ENCODE data around the gene MYLK2.

Gene MYLK2

GRCh38 chr20:31817461-31817860 is 1.7 kb upstream of the MYLK2 start:
- no peaks in the 10 kb centered on the region for H3K36me3 ChIP-seq (ENCODE audit: control insufficient read depth, low read length)
- H3F3A ChIP-seq (ENCODE audit: control insufficient read depth, insufficient read depth), result no peaks in the 10 kb centered on the region
- no peaks in the 10 kb centered on the region for H3K27me3 ChIP-seq (ENCODE audit: control insufficient read depth, low read length)
- H3K4me1 ChIP-seq (ENCODE audit: control insufficient read depth, low read length), result no peaks in the 10 kb centered on the region
- no peak for TF ChIP-seq CTCF (IDR thresholded peaks at IDR 0.05; ENCODE audit: low read depth, low read length, poor library complexity, severe bottlenecking)
- no peak for TF ChIP-seq EZH2phosphoT487 (IDR thresholded peaks at IDR 0.05; ENCODE audit: borderline replicate concordance, low read length)
- H3K27ac ChIP-seq (ENCODE audit: low read depth, low read length), result no peak overlapping the region
- no peaks in the 10 kb centered on the region for H4K20me1 ChIP-seq (ENCODE audit: control insufficient read depth, insufficient read depth, low read depth, low read length)
- H3K79me2 ChIP-seq (ENCODE audit: control insufficient read depth, low read length), result no peaks in the 10 kb centered on the region
- no peak overlapping the region for H3K4me3 ChIP-seq (ENCODE audit: low read length)
- H3K9me2 ChIP-seq (replicated peaks; ENCODE audit: control insufficient read depth, low read length), result no peaks in the 10 kb centered on the region
- no peak overlapping the region for H3K4me2 ChIP-seq (ENCODE audit: low read length)
- H3K9me3 ChIP-seq (ENCODE audit: control insufficient read depth, insufficient read depth, low read length), result no peaks in the 10 kb centered on the region

- no peaks in the 10 kb centered on the region for H4K20me1 ChIP-seq (ENCODE audit: control insufficient read depth, insufficient read depth, low read depth, low read length)
- peaks cover 6% of the 10 kb centered on the region; the same call in 1 of the 2 replicates for H3K4me1 ChIP-seq (ENCODE audit: control insufficient read depth, low read length)
- no peaks in the 10 kb centered on the region for H3K36me3 ChIP-seq (ENCODE audit: control insufficient read depth, low read length)
- H3F3A ChIP-seq (ENCODE audit: control insufficient read depth, insufficient read depth), result no peaks in the 10 kb centered on the region
- no peak overlapping the region for H3K27ac ChIP-seq (ENCODE audit: low read depth, low read length)
- TF ChIP-seq EZH2phosphoT487 (IDR thresholded peaks at IDR 0.05; ENCODE audit: borderline replicate concordance, low read length) (no peak), CTCF (IDR thresholded peaks at IDR 0.05; ENCODE audit: low read depth, low read length, poor library complexity, severe bottlenecking) (no peak)
- no peaks in the 10 kb centered on the region for H3K79me2 ChIP-seq (ENCODE audit: control insufficient read depth, low read length)
- H3K4me3 ChIP-seq (ENCODE audit: low read length), result no peak overlapping the region
- no peaks in the 10 kb centered on the region for H3K27me3 ChIP-seq (ENCODE audit: control insufficient read depth, low read length)
- no peaks in the 10 kb centered on the region for H3K9me3 ChIP-seq (ENCODE audit: control insufficient read depth, insufficient read depth, low read length)
- no peaks in the 10 kb centered on the region for H3K9me2 ChIP-seq (replicated peaks; ENCODE audit: control insufficient read depth, low read length)
- no peak overlapping the region for H3K4me2 ChIP-seq (ENCODE audit: low read length)
These were observed 714 bp upstream of the MYLK2 start for GRCh38 chr20:31818376-31818908.

- no peak overlapping the region for H3K4me3 ChIP-seq (ENCODE audit: low read length)
- no peak overlapping the region for H3K4me2 ChIP-seq (ENCODE audit: low read length)
- H3K9me2 ChIP-seq (replicated peaks; ENCODE audit: control insufficient read depth, low read length), result no peaks in the 10 kb centered on the region
- TF ChIP-seq EZH2phosphoT487 (IDR thresholded peaks at IDR 0.05; ENCODE audit: borderline replicate concordance, low read length) (no peak), CTCF (IDR thresholded peaks at IDR 0.05; ENCODE audit: low read depth, low read length, poor library complexity, severe bottlenecking) (no peak)
- H3K9me3 ChIP-seq (ENCODE audit: control insufficient read depth, insufficient read depth, low read length), result no peaks in the 10 kb centered on the region
- no peaks in the 10 kb centered on the region for H3K27me3 ChIP-seq (ENCODE audit: control insufficient read depth, low read length)
- no peaks in the 10 kb centered on the region for H3K79me2 ChIP-seq (ENCODE audit: control insufficient read depth, low read length)
- no peaks in the 10 kb centered on the region for H4K20me1 ChIP-seq (ENCODE audit: control insufficient read depth, insufficient read depth, low read depth, low read length)
- no peaks in the 10 kb centered on the region for H3F3A ChIP-seq (ENCODE audit: control insufficient read depth, insufficient read depth)
- no peaks in the 10 kb centered on the region for H3K36me3 ChIP-seq (ENCODE audit: control insufficient read depth, low read length)
- peaks cover 6% of the 10 kb centered on the region; the same call in 1 of the 2 replicates for H3K4me1 ChIP-seq (ENCODE audit: control insufficient read depth, low read length)
- no peak overlapping the region for H3K27ac ChIP-seq (ENCODE audit: low read depth, low read length)
These were observed 1.1 kb downstream of the MYLK2 start for GRCh38 chr20:31820228-31820627.

Measured in DOHH2 (cell line).